ENCODE results near the gene SP3.

DNA sequence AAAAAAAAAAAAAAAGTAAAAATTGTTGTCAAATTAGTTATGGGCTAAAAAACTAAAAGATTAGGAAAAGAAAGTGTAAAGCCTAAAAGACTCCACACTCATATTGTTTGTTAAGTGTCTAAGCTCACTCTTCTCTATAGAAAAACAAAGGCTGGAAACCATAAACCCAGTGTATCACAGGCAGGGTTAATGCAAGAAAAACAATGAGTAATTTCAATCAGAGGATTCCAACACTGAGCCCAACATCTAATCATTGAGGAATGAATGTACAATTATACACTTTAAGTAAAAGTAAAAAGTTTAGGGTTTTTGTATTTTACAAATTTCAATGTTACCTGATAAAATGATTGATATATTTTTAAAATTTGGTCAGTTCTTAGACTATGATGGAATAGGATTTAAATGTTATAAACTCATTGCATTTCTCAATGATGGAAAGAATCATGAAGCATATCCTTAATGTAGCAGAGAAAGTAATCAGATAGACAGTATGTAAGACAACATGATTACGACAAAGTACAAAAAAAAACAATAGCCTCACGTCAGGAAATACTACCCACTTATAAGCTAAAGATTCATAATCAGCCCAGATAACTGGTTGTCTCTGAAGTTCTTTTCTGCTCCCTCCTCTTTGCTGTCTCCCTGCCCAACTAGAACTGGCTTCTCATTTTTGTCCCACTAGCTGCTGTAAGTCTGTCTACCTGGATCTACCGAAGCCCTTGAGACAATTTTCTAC lies 44.5 kb upstream of the SP3 start:
- no peak for TF ChIP-seq POLR2A (IDR thresholded peaks at IDR 0.05; ENCODE audit: extremely low read depth, insufficient read length)
- TF ChIP-seq CTCF (IDR thresholded peaks at IDR 0.05; ENCODE audit: low read depth, low read length) = no peak
